Psoas muscle (tissue), 8 donors: ENCODE results near the gene GALNT17. TPM values are rescaled to one million over a fixed set of nuclear protein-coding genes. Genes with fewer than 3 reads are reported as not detected.

Experiments used
- ATAC-seq, 4 donors: fragments of 200-7000 bp; cut with Tn5 transposase; one replicate each; pipeline ENCODE4 v1.9.1; 2020; ENCODE audit warnings: moderate library complexity in 3 of 4, mild to moderate bottlenecking in 2 of 4
- DNase-seq, 2 donors: peaks; one replicate each; pipeline ENCODE4 v3.0.0-alpha.2; 2020
- H3K27ac ChIP-seq: fragments of 200-600 bp; one replicate; pipeline ENCODE4 v1.8.0; 2022
- H3K27me3 ChIP-seq, 3 donors: fragments of 200-600 bp in 1 of 3; one replicate each; pipeline versions ENCODE4 v1.6.1 to v1.8.0; 2013 to 2022; ENCODE audit warnings: low read length in 2 of 3, mild to moderate bottlenecking in 2 of 3, moderate library complexity in 1 of 3; ENCODE audit not compliant: insufficient read depth in 3 of 3
- H3K36me3 ChIP-seq, 2 donors: fragments of 200-600 bp in 1 of 2; one replicate each; pipeline versions ENCODE4 v1.6.1 to v1.8.0; 2013 to 2022; ENCODE audit warnings: low read depth in 1 of 2, mild to moderate bottlenecking in 1 of 2, moderate library complexity in 1 of 2; ENCODE audit not compliant: insufficient read depth in 1 of 2
- H3K4me1 ChIP-seq: fragments of 200-600 bp; one replicate; pipeline ENCODE4 v1.8.0; 2022
- H3K4me3 ChIP-seq: fragments of 200-600 bp; one replicate; pipeline ENCODE4 v1.8.0; 2022; ENCODE audit warnings: mild to moderate bottlenecking
- H3K9me3 ChIP-seq: fragments of 200-600 bp; one replicate; pipeline ENCODE4 v1.8.0; 2022
- CTCF ChIP-seq: fragments of 200-600 bp; IDR thresholded peaks from one replicate; pipeline ENCODE4 v1.8.0; 2022; ENCODE audit warnings: antibody characterized with exemption
- WGBS, 3 donors: extraction: QIAGEN DNeasy Blood & Tissue Kit; methylation state at CpG; one replicate each; pipeline versions ENCODE4 v1.1.6 to v1.1.7; 2013; 5-methylcytosine and 5-hydroxymethylcytosine counted together
- intact Hi-C, 2 donors: fragments of 100-400 bp; cut with DNase I; formaldehyde crosslinking; loops; one replicate each; pipeline versions ENCODE4 v1.11.0 to v1.14.2; 2022
- polyA plus RNA-seq, 3 donors: library from polyadenylated mRNA; stranded (reverse); fragments of 200-250 nt; gene quantifications; one replicate each; pipeline ENCODE4 v1.2.3, GENCODE V29; 2013
- total RNA-seq, 4 donors: library from RNA; stranded (reverse); fragmentation: NEBNext Ultra II Directional in 2 of 4; extraction: Animal tissue kit (Norgen Biotek cat#: 25700) in 2 of 4; gene quantifications; one replicate each; pipeline versions ENCODE4 v1.2.1 to v1.2.4, GENCODE V29; 2021 to 2023
- donor health status: healthy with polysubstance abuse.
- donor health status: DM: no; HTN: no; CAD: no; lungs with moderate emphysema.
- donor health status: Bipolar disorder and iron deficiency.
- donor health status: healthy.
- donor health status: DM: yes; HTN: yes; CAD: no.
- donor health status: DM: no; HTN: no; CAD: no.
- donor health status: DM: no; HTN: no; CAD: no.
- donor health status: DM: yes; HTN: yes; CAD: no.

The GALNT17 gene
- total and polyA plus RNA-seq, 7 donors = 0.17 to 3.5 (median 0.65) TPM

DNA sequence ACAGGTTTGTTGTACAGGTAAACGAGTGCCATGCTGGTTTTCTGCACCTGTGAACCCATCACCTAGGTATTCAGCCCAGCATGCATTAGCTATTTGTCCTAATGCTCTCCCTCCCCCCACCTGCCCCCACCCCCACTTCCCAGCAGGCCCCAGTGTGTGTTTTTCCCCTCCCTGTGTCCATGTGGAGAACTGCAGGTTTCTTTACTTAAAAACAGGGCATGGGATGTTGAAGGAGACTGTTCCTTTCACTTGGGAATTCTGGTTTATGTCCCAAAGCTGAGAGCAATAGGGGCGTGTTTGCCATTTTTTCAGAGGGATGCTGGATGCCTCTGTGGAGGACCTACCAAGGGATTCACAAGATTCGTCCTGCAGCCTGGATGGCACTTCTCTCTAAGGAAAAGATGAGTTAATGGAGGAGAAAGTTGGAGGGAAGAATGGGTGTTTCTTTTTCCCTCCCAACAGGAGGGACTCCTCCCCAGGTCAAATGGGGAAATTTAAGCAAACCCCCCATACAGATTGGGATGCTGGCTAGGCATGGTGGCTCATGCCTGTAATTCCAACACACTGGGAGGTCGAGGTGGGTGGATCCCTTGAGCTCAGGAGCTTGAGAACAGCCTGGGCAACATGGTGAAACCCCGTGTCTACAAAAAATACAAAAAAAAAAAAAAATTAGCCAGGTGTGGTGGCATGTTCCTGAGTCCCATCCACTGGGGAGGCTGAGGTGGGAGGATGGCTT is 136.0 kb downstream of the GALNT17 start:
- 74 to 76% (median 76%) methylated on average over 5 of the region's 5 CpGs for WGBS, 3 donors

DNA sequence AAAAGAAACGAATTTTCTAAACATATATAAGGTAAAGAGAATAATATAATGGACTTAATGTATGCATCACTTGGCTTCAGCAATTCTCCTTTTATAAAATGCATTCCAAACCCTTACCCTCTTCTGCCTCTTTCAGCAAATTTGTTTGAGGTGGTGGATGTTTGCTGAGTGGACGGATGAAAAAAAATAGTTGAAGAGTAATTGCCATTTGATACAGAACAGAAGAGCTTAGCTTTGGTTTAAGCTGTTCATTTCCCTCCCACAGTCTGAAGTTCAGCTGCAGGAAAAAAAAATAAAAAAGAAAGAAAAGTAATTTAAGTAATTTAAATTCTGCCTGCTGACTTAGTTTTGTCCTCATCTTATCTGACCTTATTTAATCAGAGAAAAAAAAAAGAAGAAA is 138.6 kb downstream of the GALNT17 start:
- intact Hi-C loops = no loop called here
- ATAC-seq = no peak
- Histone ChIP-seq H3K4me3 (no peak overlapping the region), H3K27ac (no peak overlapping the region), H3K36me3 (no peaks in the 10 kb centered on the region), H3K9me3 (peaks cover 14% of the 10 kb centered on the region), H3K27me3 (no peaks in the 10 kb centered on the region), H3K4me1 (no peaks in the 10 kb centered on the region)
- DNase-seq = no peak
- 38 to 67% (median 44%) methylated on average over 2 of the region's 2 CpGs for WGBS, 3 donors
- no peak for TF ChIP-seq CTCF

More for the DNA sequence above, 136.0 kb downstream of the GALNT17 start:
- no peak overlapping the region for H3K27ac ChIP-seq
- H3K27me3 ChIP-seq = no peaks in the 10 kb centered on the region
- no peaks in the 10 kb centered on the region for H3K4me1 ChIP-seq
- ATAC-seq = no peak
- H3K9me3 ChIP-seq = peaks cover 17% of the 10 kb centered on the region
- H3K36me3 ChIP-seq = no peaks in the 10 kb centered on the region
- H3K4me3 ChIP-seq = no peak overlapping the region
- no peak for TF ChIP-seq CTCF
- intact Hi-C loops = no loop called here
- DNase-seq = no peak

GRCh38 chr7:71271203-71271602 is 139.3 kb downstream of the GALNT17 start:
- no peaks in the 10 kb centered on the region for H3K36me3 ChIP-seq
- H3K9me3 ChIP-seq = peaks cover 10% of the 10 kb centered on the region
- 43 to 66% (median 45%) methylated on average over 8 of the region's 8 CpGs for WGBS, 3 donors
- no peaks in the 10 kb centered on the region for H3K27me3 ChIP-seq
- no peak overlapping the region for H3K4me3 ChIP-seq
- no peaks in the 10 kb centered on the region for H3K4me1 ChIP-seq
- ATAC-seq (no peak), DNase-seq (no peak)
- no peak for TF ChIP-seq CTCF
- H3K27ac ChIP-seq = no peak overlapping the region
- intact Hi-C loops = no loop called here

DNA sequence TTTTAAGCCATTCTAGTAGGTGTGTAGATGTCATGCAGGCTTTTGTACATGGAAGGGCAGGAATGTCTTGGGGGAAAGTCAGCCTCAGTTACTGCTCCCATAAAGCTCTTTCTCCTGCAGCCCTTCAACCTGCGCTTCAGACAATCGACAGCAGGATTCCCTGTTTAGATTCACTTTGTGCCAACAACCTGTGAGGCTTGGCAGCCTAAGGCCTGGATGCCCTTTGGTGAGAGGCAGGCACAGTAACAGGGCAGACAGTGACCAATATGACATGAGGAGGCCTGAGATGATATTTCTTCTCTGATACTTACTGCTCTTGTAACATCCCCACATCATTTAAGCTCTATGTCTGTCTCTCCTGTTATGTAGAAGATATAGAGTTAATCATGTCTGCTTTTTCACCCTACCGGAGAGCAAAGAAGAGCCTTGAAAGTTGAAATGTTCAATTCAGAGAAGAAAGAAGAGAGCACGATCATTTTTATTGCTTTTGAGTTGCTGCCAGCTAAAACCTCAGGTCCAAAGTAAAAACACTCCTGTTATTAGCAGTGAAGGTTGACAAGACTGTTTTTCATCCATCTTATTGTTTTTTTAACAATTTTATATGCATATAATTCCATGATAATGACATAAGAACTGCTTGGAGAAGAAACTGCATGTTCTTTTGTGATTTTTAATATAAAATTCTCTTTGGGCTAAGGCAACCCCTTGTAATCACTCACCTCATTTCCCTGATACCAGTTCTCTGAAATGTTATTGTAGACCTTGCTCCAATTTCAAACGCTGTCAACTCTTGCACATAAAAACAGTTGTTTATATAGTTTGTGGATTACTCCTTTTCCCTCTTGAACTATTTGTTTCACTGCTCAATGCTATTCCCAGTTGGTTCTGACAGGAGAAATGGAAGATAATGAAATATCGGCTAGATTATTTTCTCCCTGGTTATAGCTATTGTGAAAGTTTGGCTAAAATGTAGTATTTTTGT is 140.9 kb downstream of the GALNT17 start:
- no peaks in the 10 kb centered on the region for H3K4me1 ChIP-seq
- no peak for TF ChIP-seq CTCF
- H3K4me3 ChIP-seq = no peak overlapping the region
- intact Hi-C loops = no loop called here
- WGBS, 3 donors = 43 to 51% (median 43%) methylated on average over 6 of the region's 6 CpGs
- no peak for ATAC-seq
- H3K27ac ChIP-seq = no peak overlapping the region
- H3K36me3 ChIP-seq = no peaks in the 10 kb centered on the region
- H3K9me3 ChIP-seq = peaks cover 9% of the 10 kb centered on the region
- DNase-seq = no peak
- no peaks in the 10 kb centered on the region for H3K27me3 ChIP-seq
